ENCODE measurements around the gene KRTAP1-5.

The KRTAP1-5 gene

DNA sequence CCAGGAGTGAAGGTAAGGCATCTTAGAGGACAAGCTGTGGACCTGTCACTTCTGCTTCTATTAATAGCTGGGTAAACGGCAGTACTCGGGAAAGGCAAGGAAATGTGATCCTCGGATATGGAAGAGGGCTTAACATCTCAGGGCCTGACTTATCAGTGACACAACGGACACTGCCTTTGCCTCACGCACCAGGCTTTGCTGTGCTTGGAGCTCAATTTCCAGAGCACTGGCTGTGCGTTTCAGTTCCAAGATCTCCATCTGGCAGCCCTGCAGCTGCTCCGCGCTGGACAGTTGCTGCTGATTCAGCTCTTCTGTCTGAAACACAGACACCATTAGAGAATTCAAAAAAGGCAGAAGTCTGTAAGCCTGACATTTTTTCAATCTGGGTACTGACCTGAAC lies 46.4 kb downstream of the KRTAP1-5 start:
- no peak overlapping the region for H3K27ac Mint-ChIP-seq
- H3K36me3 Mint-ChIP-seq, result no peaks in the 10 kb centered on the region
- H3K27me3 Mint-ChIP-seq, result peaks cover 20 to 25% of the 10 kb centered on the region in 2 donors
- DNase-seq, result no peak
- no peaks in the 10 kb centered on the region for H3K4me1 Mint-ChIP-seq
- no peak for ATAC-seq (replicated peaks)
- no peaks in the 10 kb centered on the region for H3K9me3 Mint-ChIP-seq
- H3K4me3 Mint-ChIP-seq, result no peak overlapping the region

DNA sequence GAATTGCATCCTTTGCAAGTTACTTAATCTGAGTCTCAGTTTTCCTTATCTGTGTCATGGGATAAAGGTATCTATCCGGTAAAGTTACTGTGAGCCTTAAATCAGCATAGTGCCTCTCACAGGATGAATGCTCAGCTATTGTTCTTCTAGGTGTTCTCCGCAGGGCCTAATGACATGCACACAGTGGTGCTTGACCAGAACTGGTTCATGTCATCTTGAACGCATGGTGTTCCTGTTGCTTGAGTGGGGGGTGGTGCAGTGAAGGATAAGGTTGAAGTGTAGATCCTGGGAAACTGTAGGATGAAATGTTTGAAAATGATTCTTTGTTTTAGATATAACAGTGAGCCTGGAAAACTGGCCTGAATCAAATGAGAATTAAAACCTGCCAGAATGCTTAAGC lies 46.9 kb downstream of the KRTAP1-5 start:
- DNase-seq, result no peak
- H3K4me1 Mint-ChIP-seq, result no peaks in the 10 kb centered on the region
- H3K4me3 Mint-ChIP-seq, result no peak overlapping the region
- no peaks in the 10 kb centered on the region for H3K9me3 Mint-ChIP-seq
- ATAC-seq (replicated peaks), result no peak
- H3K27me3 Mint-ChIP-seq, result peaks cover 23 to 29% of the 10 kb centered on the region in 2 donors
- no peaks in the 10 kb centered on the region for H3K36me3 Mint-ChIP-seq
- no peak overlapping the region for H3K27ac Mint-ChIP-seq

DNA sequence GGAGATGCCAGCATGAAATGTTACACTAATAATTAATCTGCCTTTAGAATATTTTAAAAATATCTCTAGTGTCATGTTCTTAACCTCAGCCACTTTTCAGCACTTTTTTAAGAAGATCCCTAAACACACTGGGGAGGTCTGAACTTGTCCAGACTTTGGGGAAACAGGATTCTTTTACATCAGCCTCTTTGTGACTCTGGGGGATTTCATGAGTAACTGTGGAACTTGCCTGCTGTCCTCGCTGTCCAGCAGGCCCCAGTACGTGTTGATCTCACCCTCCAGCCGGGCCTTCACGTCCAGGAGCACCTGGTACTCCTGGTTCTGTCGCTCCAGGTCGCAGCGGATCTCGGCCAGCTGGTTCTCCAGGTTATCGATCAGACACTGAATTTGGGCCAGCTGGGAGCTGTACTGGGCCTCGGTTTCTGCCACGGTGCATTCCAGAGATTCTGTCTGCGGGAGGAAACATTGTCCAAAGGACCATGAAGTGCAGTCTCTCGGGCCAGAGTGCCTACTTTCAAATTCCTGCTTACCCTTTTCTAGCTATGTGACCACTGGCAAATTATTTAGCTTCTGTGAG lies 48.3 kb downstream of the KRTAP1-5 start:
- ATAC-seq (replicated peaks), result no peak
- no peaks in the 10 kb centered on the region for H3K36me3 Mint-ChIP-seq
- H3K27me3 Mint-ChIP-seq, result peaks cover 20 to 38% of the 10 kb centered on the region in 2 donors
- H3K9me3 Mint-ChIP-seq, result no peaks in the 10 kb centered on the region
- DNase-seq, result no peak
- no peak overlapping the region for H3K4me3 Mint-ChIP-seq
- no peak overlapping the region for H3K27ac Mint-ChIP-seq
- H3K4me1 Mint-ChIP-seq, result no peaks in the 10 kb centered on the region

Data from stimulated activated naive B cell treated with anti-CD40 and anti-IgM and Interleukin-4, amounts not matched to agents 10 μg/mL and 1 μg/mL and 100 μg/mL, for 72 hours (primary cell).